Ectodermal cell (in vitro differentiated cells): ENCODE data around the gene PGM5.

ENCODE experiments used
- H3K27ac ChIP-seq: 2 replicates; pipeline ENCODE4 v1.7.0; 2013; ENCODE audit warnings: mild to moderate bottlenecking, low read depth, low read length; ENCODE audit not compliant: insufficient read depth, poor library complexity, severe bottlenecking
- H3K27me3 ChIP-seq: 2 replicates; pipeline ENCODE4 v1.7.0; 2013; ENCODE audit warnings: mild to moderate bottlenecking, low read length; ENCODE audit not compliant: insufficient read depth, control insufficient read depth, poor library complexity, severe bottlenecking
- H3K36me3 ChIP-seq: one replicate; pipeline ENCODE4 v1.7.0; 2013; ENCODE audit warnings: low read length; ENCODE audit not compliant: control insufficient read depth, insufficient read depth
- H3K4me1 ChIP-seq: one replicate; pipeline ENCODE4 v1.7.0; 2013; ENCODE audit warnings: low read length; ENCODE audit not compliant: control insufficient read depth, insufficient read depth
- H3K4me3 ChIP-seq: 2 replicates; pipeline ENCODE4 v1.7.0; 2013; ENCODE audit warnings: low read depth, low read length, control low read depth; ENCODE audit not compliant: insufficient read depth
- H3K9me3 ChIP-seq: 2 replicates; pipeline ENCODE4 v1.7.0; 2013; ENCODE audit warnings: mild to moderate bottlenecking, low read length, moderate library complexity; ENCODE audit not compliant: control insufficient read depth
- WGBS, 2 experiments: methylation state at CpG; one replicate each; pipeline ENCODE4 v1.1.7; 2013; ENCODE audit warnings: missing lambda C conversion rate in 2 of 2; 5-methylcytosine and 5-hydroxymethylcytosine counted together

PGM5 gene

GRCh38 chr9:68462105-68462775 is 105.8 kb downstream of the PGM5 start:
- Histone ChIP-seq H3K27ac (no peak overlapping the region), H3K36me3 (no peaks in the 10 kb centered on the region), H3K27me3 (no peaks in the 10 kb centered on the region), H3K4me1 (peaks cover 7% of the 10 kb centered on the region), H3K4me3 (no peak overlapping the region), H3K9me3 (no peaks in the 10 kb centered on the region)
- 64 to 68% methylated on average over 7 of the region's 7 CpGs for WGBS, 2 experiments

- Histone ChIP-seq H3K36me3 (no peaks in the 10 kb centered on the region), H3K27me3 (peaks cover 5% of the 10 kb centered on the region), H3K4me1 (no peaks in the 10 kb centered on the region), H3K9me3 (no peaks in the 10 kb centered on the region), H3K4me3 (no peak overlapping the region), H3K27ac (no peak overlapping the region)
These were observed 113.7 kb downstream of the PGM5 start for GRCh38 chr9:68470067-68470466.

- Histone ChIP-seq H3K9me3 (no peaks in the 10 kb centered on the region), H3K4me3 (no peak overlapping the region), H3K27me3 (peaks cover 5% of the 10 kb centered on the region), H3K4me1 (no peaks in the 10 kb centered on the region), H3K36me3 (no peaks in the 10 kb centered on the region), H3K27ac (no peak overlapping the region)
- 90 to 96% methylated on average over 5 of the region's 5 CpGs for WGBS, 2 experiments
These were observed 114.2 kb downstream of the PGM5 start for GRCh38 chr9:68470634-68471033.

GRCh38 chr9:68472119-68472518 is 115.7 kb downstream of the PGM5 start:
- Histone ChIP-seq H3K9me3 (no peaks in the 10 kb centered on the region), H3K4me1 (no peaks in the 10 kb centered on the region), H3K27ac (no peak overlapping the region), H3K27me3 (peaks cover 5% of the 10 kb centered on the region), H3K4me3 (no peak overlapping the region), H3K36me3 (no peaks in the 10 kb centered on the region)
- WGBS, 2 experiments: 80 to 83% methylated on average over 2 of the region's 2 CpGs

- Histone ChIP-seq H3K27ac (no peak overlapping the region), H3K4me1 (no peaks in the 10 kb centered on the region), H3K4me3 (no peak overlapping the region), H3K36me3 (no peaks in the 10 kb centered on the region), H3K27me3 (peaks cover 3% of the 10 kb centered on the region), H3K9me3 (no peaks in the 10 kb centered on the region)
- 81% methylated on average over 3 of the region's 3 CpGs for WGBS, 2 experiments
These were observed 117.4 kb downstream of the PGM5 start for GRCh38 chr9:68473790-68474189.

GRCh38 chr9:68476422-68476821 is 120.0 kb downstream of the PGM5 start:
- Histone ChIP-seq H3K36me3 (no peaks in the 10 kb centered on the region), H3K4me3 (no peak overlapping the region), H3K9me3 (no peaks in the 10 kb centered on the region), H3K27ac (no peak overlapping the region), H3K27me3 (peaks cover 3% of the 10 kb centered on the region), H3K4me1 (no peaks in the 10 kb centered on the region)
- 82 to 94% methylated on average over 1 of the region's 1 CpG for WGBS, 2 experiments

- Histone ChIP-seq H3K4me1 (no peaks in the 10 kb centered on the region), H3K27me3 (peaks cover 3% of the 10 kb centered on the region), H3K9me3 (no peaks in the 10 kb centered on the region), H3K36me3 (no peaks in the 10 kb centered on the region), H3K4me3 (no peak overlapping the region), H3K27ac (no peak overlapping the region)
- WGBS, 2 experiments: 88 to 100% methylated on average over 2 of the region's 2 CpGs
These were observed 120.4 kb downstream of the PGM5 start for GRCh38 chr9:68476847-68477246.

GRCh38 chr9:68480807-68481206 is 124.4 kb downstream of the PGM5 start:
- WGBS, 2 experiments: 60 to 63% methylated on average over 3 of the region's 3 CpGs
- H3K4me1 ChIP-seq: no peaks in the 10 kb centered on the region
- no peak overlapping the region for H3K4me3 ChIP-seq
- peaks cover 3% of the 10 kb centered on the region for H3K27me3 ChIP-seq
- no peak overlapping the region for H3K27ac ChIP-seq
- H3K36me3 ChIP-seq: no peaks in the 10 kb centered on the region
- no peaks in the 10 kb centered on the region for H3K9me3 ChIP-seq

GRCh38 chr9:68482548-68482947 is 126.1 kb downstream of the PGM5 start:
- Histone ChIP-seq H3K9me3 (no peaks in the 10 kb centered on the region), H3K36me3 (no peaks in the 10 kb centered on the region), H3K27ac (no peak overlapping the region), H3K27me3 (peaks cover 3% of the 10 kb centered on the region), H3K4me3 (no peak overlapping the region), H3K4me1 (no peaks in the 10 kb centered on the region)
- WGBS, 2 experiments: 63% methylated on average over 1 of the region's 1 CpG; no CpG with 5 or more reads in 1 of the 2 experiments

GRCh38 chr9:68488126-68488525 is 131.7 kb downstream of the PGM5 start:
- H3K4me3 ChIP-seq: no peak overlapping the region
- no peaks in the 10 kb centered on the region for H3K36me3 ChIP-seq
- H3K27ac ChIP-seq: no peak overlapping the region
- WGBS, 2 experiments: 66 to 81% methylated on average over 2 of the region's 2 CpGs
- H3K9me3 ChIP-seq: no peaks in the 10 kb centered on the region
- H3K27me3 ChIP-seq: peaks cover 30% of the 10 kb centered on the region
- no peaks in the 10 kb centered on the region for H3K4me1 ChIP-seq

GRCh38 chr9:68489646-68490045 is 133.2 kb downstream of the PGM5 start:
- H3K4me1 ChIP-seq: no peaks in the 10 kb centered on the region
- no peaks in the 10 kb centered on the region for H3K36me3 ChIP-seq
- no peaks in the 10 kb centered on the region for H3K9me3 ChIP-seq
- H3K27ac ChIP-seq: no peak overlapping the region
- peaks cover 45% of the 10 kb centered on the region for H3K27me3 ChIP-seq
- H3K4me3 ChIP-seq: no peak overlapping the region
- 90% methylated on average over 4 of the region's 4 CpGs for WGBS, 2 experiments
